ENCODE results near the gene ARHGAP8.

GRCh38 chr22:44706488-44706887 lies 45.9 kb upstream of the ARHGAP8 start:
- TF ChIP-seq PML (IDR thresholded peaks at IDR 0.05; ENCODE audit: low read length), result no peak
- no peak for TF ChIP-seq EGR1 (IDR thresholded peaks at IDR 0.05; ENCODE audit: borderline replicate concordance in 1 of 2, low read depth in 2 of 2, low read length in 2 of 2)
- no peak for TF ChIP-seq ESRRA (IDR thresholded peaks at IDR 0.05; ENCODE audit: low read length)
- no peak for TF ChIP-seq REST (IDR thresholded peaks at IDR 0.05; ENCODE audit: low read depth, low read length)
- TF ChIP-seq KDM1A (IDR thresholded peaks at IDR 0.05; ENCODE audit: borderline replicate concordance), result no peak
- TF ChIP-seq, protein P1, sequence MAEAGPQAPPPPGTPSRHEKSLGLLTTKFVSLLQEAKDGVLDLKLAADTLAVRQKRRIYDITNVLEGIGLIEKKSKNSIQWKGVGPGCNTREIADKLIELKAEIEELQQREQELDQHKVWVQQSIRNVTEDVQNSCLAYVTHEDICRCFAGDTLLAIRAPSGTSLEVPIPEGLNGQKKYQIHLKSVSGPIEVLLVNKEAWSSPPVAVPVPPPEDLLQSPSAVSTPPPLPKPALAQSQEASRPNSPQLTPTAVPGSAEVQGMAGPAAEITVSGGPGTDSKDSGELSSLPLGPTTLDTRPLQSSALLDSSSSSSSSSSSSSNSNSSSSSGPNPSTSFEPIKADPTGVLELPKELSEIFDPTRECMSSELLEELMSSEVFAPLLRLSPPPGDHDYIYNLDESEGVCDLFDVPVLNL (IDR thresholded peaks at IDR 0.05; ENCODE audit: low read depth, low read length), result no peak
- no peak for TF ChIP-seq POU2F2 (IDR thresholded peaks at IDR 0.05; ENCODE audit: borderline replicate concordance, low read depth, low read length)
- no peak for TF ChIP-seq CTCF (IDR thresholded peaks at IDR 0.05 in 2 of 3, conservative IDR thresholded peaks at IDR 0.05 in 1 of 3; ENCODE audit: control insufficient read depth in 2 of 3, extremely low read depth in 1 of 3, insufficient read depth in 1 of 3, low read depth in 3 of 3, low read length in 3 of 3)
- no peak for TF ChIP-seq RFX5 (IDR thresholded peaks at IDR 0.05; ENCODE audit: low read depth, low read length)
- TF ChIP-seq JUND (IDR thresholded peaks at IDR 0.05; ENCODE audit: low read depth, low read length), result no peak
- no peak for TF ChIP-seq EZH2 (IDR thresholded peaks at IDR 0.05; ENCODE audit: borderline replicate concordance, control insufficient read depth, low read depth, low read length)
- no peak for TF ChIP-seq EP300 (IDR thresholded peaks at IDR 0.05; ENCODE audit: borderline replicate concordance in 1 of 2, control insufficient read depth in 1 of 2, low read depth in 2 of 2, low read length in 2 of 2)
- TF ChIP-seq SUPT20H (IDR thresholded peaks at IDR 0.05; ENCODE audit: borderline replicate concordance, control insufficient read depth, low read depth, low read length), result no peak

Data from GM12878 (cell line).